NCI-H526 treated with DMSO at 0.1 percent for 48 hours (cell line): ENCODE data around the gene COL11A2.
"Not testable (repeated sequence)": the region's sequence is repeated elsewhere in the genome, so short reads cannot be mapped to it uniquely, and the experiment has no call there.

ENCODE experiments used
- DNase-seq: peaks from one replicate; lab custom pipeline; 2025; lab: John Stamatoyannopoulos, UW

Gene COL11A2

GRCh38 chr6:33192105-33192646, at the start of gene COL11A2:
TSS of gene COL11A2 (minus strand) at chr6:33192467. CDS start at chr6:33192240, 227 bp downstream.
- no peak for DNase-seq

DNA sequence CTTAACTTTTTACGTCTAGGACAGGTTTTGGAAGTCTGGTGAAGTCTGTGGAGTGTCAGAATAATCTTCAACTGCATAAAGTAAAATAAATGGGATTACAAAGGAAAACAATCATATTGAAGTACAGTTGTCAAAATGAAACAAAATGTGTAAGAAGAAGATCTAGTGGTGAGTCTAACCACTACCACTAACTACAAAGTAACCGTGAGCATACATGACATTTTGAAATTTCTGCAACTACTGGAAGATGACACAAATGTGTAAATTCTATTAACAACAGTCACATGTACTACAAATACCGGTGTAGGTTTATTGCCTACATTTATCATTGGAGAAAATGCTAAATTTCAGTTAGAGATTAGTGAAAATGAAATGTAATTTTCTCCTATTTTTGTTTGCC, 49.7 kb upstream of the COL11A2 start:
- DNase-seq = no peak

DNA sequence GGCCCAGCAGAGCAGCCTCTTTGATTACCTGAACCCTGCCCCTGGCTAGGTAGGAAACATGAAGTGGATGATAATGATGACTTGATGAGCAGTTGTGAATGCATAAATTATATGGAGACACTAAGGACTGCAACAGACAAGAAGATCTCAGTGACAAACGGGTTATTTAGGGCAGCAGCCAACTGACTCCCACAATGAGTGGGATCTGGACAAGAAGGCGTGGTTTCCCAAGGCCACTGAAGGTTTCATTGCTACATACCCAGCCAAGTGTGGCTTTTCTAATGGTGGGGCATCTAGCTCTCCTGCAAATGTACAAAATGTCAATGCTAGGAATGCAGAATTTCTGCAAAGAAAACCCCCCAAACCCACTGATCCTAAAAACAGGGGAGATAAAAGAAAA, 45.5 kb upstream of the COL11A2 start:
- DNase-seq = no peak

DNA sequence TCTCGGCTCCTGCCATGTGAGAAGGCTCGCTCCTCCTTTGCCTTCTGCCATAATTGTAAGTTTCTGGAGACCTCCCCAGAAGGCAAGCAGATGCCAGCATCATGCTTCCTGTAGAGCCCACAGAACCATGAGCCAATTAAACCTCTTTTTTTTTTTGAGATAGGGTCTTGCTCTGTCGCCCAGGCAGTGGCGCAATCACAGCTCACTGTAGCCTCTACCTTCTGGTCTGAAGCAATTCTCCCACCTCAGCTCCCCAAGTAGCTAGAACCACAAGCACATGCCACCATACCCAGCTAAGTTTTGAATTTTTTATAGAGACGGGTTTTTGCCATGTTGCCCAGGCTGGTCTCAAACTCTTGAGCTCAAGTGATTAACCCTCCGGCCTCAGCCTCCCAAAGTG, 44.6 kb upstream of the COL11A2 start:
- DNase-seq = no peak

DNA sequence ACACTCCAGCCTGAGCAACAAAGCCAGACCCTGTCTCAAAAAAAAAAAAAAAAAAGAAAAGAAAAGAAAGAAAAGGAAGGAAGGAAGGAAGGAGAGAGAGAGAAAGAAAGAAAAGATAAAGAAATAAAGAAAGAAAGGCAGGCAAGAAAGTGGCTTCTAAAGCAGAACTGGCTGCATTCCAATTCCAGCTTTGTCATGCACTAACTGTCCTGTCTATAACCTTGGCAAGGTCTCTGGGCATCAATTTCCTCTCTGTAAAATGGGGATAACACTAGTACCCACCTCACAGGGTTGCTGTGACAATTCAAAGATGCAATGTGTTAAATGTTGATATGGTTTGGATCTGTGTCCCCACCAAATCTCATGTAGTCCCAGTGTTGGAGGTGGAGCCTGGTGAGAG, 44.1 kb upstream of the COL11A2 start:
- no peak for DNase-seq

DNA sequence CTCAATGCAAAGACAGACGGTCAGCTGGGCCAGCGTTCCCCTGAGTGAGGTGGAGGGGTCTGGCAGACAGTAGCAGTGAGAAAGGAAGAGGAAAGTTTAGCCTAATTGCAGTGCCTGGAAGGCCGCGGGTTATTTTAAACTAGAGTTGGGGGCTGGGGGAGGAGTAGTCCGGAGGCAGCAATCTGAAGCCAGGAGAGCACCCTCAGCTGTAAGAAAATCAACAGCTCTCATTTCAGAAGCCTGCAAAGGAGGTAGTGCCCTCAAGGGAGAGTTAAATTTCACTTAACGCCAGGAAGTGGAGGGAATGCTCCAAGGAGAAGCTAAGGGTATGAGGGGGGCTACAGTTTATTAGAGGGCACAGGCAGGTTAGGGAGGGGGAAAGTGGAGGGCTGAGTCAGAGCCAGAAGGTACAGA, 43.0 kb upstream of the COL11A2 start:
- no peak for DNase-seq

GRCh38 chr6:33226503-33227120, 34.3 kb upstream of the COL11A2 start:
- DNase-seq = not testable (repeated sequence)

DNA sequence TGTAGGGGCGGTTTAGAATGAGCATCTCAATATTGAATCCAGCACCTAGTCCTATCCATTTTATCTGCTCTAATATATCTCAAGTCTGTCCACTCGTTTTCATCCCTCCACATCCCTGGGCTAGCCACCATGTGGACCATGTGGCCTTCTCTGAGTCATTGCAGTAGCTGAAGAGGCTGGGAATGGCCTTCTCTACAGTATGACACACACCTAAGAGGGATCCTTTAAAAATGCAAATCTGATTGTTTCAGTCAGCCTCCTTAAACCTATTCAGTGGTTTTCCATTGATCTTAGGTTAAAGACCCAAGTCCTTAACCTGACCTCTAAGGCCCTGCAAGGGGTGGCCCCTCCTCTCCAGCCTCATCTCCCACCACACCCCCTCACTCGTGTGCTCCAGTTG, 25.4 kb upstream of the COL11A2 start:
- DNase-seq = no peak

- no peak for DNase-seq
Observed at GRCh38 chr6:33217246-33217645, 25.0 kb upstream of the COL11A2 start.

- DNase-seq = no peak
Observed at GRCh38 chr6:33216117-33216649, 23.9 kb upstream of the COL11A2 start.

GRCh38 chr6:33215271-33216116, 23.2 kb upstream of the COL11A2 start:
- DNase-seq = no peak

DNA sequence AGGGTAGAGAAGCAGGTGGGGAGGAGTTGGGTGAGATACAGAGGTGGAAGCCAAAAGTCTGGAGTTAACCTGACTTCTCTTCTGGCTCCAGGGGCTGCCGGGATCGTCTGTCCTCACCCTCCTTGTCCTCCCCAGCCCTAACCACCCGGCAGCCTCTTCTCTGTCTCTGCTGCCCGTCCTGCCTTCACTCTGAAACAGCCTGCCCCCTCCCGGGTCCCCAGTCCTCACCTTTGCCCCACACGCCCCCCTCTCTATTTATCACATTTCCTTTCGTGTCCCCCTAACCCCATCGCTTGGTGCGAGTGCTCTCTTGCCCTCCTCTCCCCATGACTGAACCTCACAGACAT, 21.7 kb upstream of the COL11A2 start:
- no peak for DNase-seq

- no peak for DNase-seq
Observed at GRCh38 chr6:33213166-33213988, 21.1 kb upstream of the COL11A2 start.

- no peak for DNase-seq
Observed at GRCh38 chr6:33212857-33213165, 20.5 kb upstream of the COL11A2 start.

DNA sequence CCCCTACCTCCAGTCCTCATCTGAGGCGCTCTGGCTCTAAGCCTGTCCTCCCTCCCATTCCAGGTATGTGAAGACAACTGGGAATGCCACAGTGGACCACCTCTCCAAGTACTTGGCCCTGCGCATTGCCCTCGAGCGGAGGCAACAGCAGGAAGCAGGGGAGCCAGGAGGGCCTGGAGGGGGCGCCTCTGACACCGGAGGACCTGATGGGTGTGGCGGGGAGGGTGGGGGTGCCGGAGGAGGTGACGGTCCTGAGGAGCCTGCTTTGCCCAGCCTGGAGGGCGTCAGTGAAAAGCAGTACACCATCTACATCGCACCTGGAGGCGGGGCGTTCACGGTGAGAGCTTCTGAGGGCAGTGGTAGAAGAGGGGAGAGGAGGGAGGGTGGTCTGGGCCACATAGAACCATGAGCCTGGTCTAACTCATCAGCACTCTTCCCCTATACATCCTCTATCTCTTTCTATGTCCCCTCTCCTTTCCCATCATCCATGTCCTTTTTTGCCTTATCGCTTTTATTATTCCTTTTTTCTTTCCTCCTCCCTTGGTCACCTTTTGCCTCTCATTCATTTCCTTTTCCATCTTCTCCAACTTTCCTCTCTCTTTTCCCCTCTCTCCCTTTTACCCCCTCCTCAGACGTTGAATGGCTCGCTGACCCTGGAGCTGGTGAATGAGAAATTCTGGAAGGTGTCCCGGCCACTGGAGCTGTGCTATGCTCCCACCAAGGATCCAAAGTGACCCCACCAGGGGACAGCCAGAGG, 19.6 kb upstream of the COL11A2 start:
- no peak for DNase-seq

DNA sequence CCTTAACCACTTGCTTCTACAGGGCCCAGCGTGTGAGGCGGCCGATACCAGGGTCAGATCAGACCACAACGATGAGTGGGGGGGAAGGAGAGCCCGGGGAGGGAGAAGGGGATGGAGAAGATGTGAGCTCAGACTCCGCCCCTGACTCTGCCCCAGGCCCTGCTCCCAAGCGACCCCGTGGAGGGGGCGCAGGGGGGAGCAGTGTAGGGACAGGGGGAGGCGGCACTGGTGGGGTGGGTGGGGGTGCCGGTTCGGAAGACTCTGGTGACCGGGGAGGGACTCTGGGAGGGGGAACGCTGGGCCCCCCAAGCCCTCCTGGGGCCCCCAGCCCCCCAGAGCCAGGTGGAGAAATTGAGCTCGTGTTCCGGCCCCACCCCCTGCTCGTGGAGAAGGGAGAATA, 18.9 kb upstream of the COL11A2 start:
- no peak for DNase-seq

GRCh38 chr6:33209856-33210255, 17.6 kb upstream of the COL11A2 start:
- DNase-seq = no peak

DNA sequence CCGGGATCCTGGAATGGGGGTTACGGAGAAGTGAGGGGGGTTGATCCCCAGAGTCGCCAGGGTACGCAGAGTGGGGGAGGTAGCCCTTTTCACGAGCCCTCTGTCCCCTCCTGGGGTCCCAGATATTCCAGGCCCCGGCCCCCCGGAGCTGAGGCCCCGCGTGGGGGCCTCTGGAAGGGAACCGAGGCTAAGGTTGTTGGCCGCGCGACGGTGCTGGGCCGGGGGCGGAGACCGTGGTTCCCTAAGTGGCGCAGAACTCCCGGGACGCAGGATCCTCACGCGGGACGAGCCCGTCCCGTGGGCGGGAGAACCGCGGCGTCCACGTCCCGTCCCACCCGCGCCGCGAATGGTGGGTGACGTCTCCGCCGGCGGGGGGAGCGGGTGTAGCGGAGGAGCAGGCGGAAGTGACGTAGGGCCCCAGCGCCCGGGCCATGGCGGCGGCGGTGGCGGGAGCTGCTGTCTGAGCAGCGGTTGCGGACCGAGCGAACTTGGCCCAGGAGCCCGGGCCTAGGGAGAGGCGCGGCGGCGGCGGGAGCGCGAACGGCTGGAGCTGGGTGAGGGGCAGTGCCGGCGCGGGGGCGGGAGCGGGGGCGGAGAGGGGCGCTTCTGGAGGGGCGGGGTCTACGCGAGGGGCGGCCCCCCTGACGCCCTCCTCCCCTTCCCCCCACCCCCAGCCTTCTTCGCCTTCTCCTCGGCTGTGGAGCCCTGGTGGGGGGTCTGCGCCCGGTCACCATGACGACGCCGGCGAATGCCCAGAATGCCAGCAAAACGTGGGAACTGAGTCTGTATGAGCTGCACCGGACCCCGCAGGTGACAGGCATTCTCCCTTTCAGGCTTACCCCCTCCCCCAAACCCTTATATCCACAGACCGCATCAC, 16.1 kb upstream of the COL11A2 start, which contains the start of gene RING1:
RING1 (plus strand) TSS at position 410 of the 877 bp plus-strand sequence; CDS start at position 733, 323 bp downstream.
- peak; percentile 42 for DNase-seq

GRCh38 chr6:33207552-33208090, 15.4 kb upstream of the COL11A2 start:
- no peak for DNase-seq

GRCh38 chr6:33206864-33207551, 14.7 kb upstream of the COL11A2 start:
- DNase-seq = no peak
